HL-60 (cell line): ENCODE measurements around the gene DAZAP1.

ENCODE experiments used
- CTCF ChIP-seq: IDR thresholded peaks from one replicate; pipeline ENCODE4 v1.5.1; 2011; ENCODE audit warnings: low read length, control low read depth, inconsistent platforms; ENCODE audit not compliant: insufficient read depth
- GABPA ChIP-seq: IDR thresholded peaks from 2 replicates; pipeline ENCODE4 v1.6.1; 2012; ENCODE audit warnings: low read depth
- POLR2AphosphoS5 ChIP-seq: IDR thresholded peaks from 2 replicates; pipeline ENCODE4 v1.6.1; 2012; ENCODE audit warnings: low read depth
- REST ChIP-seq: IDR thresholded peaks from 2 replicates; pipeline ENCODE4 v1.6.1; 2012; ENCODE audit warnings: low read depth; ENCODE audit not compliant: insufficient replicate concordance
- SPI1 ChIP-seq: IDR thresholded peaks from 2 replicates; pipeline ENCODE4 v1.6.1; 2012; ENCODE audit warnings: low read depth, mild to moderate bottlenecking, borderline replicate concordance

- TF ChIP-seq CTCF = peak; percentile 22
- TF ChIP-seq REST = no peak
- no peak for TF ChIP-seq POLR2AphosphoS5
- no peak for TF ChIP-seq GABPA
- no peak for TF ChIP-seq SPI1
Observed at GRCh38 chr19:1465191-1466016, 58.0 kb downstream of the DAZAP1 start.
